Measurements from ENCODE around the gene RCSD1.
"Not testable (repeated sequence)": the region's sequence is repeated elsewhere in the genome, so short reads cannot be mapped to it uniquely, and the experiment has no call there.

RCSD1 gene

GRCh38 chr1:167602840-167603239 is 27.2 kb upstream of the RCSD1 start:
- DNase-seq (ENCODE audit: low read depth): no peak
- no peak overlapping the region for H3K4me3 ChIP-seq (ENCODE audit: low read depth, low read length)
- no peak for TF ChIP-seq CTCF (IDR thresholded peaks at IDR 0.05; ENCODE audit: control insufficient read depth, extremely low read depth, insufficient read depth)

GRCh38 chr1:167605576-167605975 is 24.5 kb upstream of the RCSD1 start:
- no peak for DNase-seq (ENCODE audit: low read depth)
- no peak for TF ChIP-seq CTCF (IDR thresholded peaks at IDR 0.05; ENCODE audit: control insufficient read depth, extremely low read depth, insufficient read depth)
- H3K4me3 ChIP-seq (ENCODE audit: low read depth, low read length): no peak overlapping the region

GRCh38 chr1:167611983-167612382 is 18.0 kb upstream of the RCSD1 start:
- TF ChIP-seq CTCF (IDR thresholded peaks at IDR 0.05; ENCODE audit: control insufficient read depth, extremely low read depth, insufficient read depth): no peak
- no peak for DNase-seq (ENCODE audit: low read depth)
- H3K4me3 ChIP-seq (ENCODE audit: low read depth, low read length): no peak overlapping the region

GRCh38 chr1:167612587-167613385 is 17.2 kb upstream of the RCSD1 start:
- no peak overlapping the region for H3K4me3 ChIP-seq (ENCODE audit: low read depth, low read length)
- TF ChIP-seq CTCF (IDR thresholded peaks at IDR 0.05; ENCODE audit: control insufficient read depth, extremely low read depth, insufficient read depth): no peak
- DNase-seq (ENCODE audit: low read depth): no peak

GRCh38 chr1:167613984-167614383 is 16.0 kb upstream of the RCSD1 start:
- DNase-seq (ENCODE audit: low read depth); H3K4me3 ChIP-seq (ENCODE audit: low read depth, low read length): not testable (repeated sequence)

GRCh38 chr1:167614851-167615250 is 15.2 kb upstream of the RCSD1 start:
- no peak for DNase-seq (ENCODE audit: low read depth)
- no peak overlapping the region for H3K4me3 ChIP-seq (ENCODE audit: low read depth, low read length)
- no peak for TF ChIP-seq CTCF (IDR thresholded peaks at IDR 0.05; ENCODE audit: control insufficient read depth, extremely low read depth, insufficient read depth)

- no peak overlapping the region for H3K4me3 ChIP-seq (ENCODE audit: low read depth, low read length)
- no peak for TF ChIP-seq CTCF (IDR thresholded peaks at IDR 0.05; ENCODE audit: control insufficient read depth, extremely low read depth, insufficient read depth)
- no peak for DNase-seq (ENCODE audit: low read depth)
These were observed 13.5 kb upstream of the RCSD1 start for GRCh38 chr1:167616521-167616920.

Measured in LNCaP clone FGC (cell line).